GM12878 (cell line): ENCODE data around the gene CDC42EP1. TPM values are rescaled to one million over a fixed set of nuclear protein-coding genes. Genes with fewer than 3 reads are reported as not detected.

ENCODE experiments used
- ATAC-seq: fragments of 200-7000 bp; cut with Tn5 transposase; 3 replicates; pipeline ENCODE4 v1.9.1; 2020; ENCODE audit warnings: mild to moderate bottlenecking, moderate library complexity
- BruUV-seq: library from RNA; stranded (reverse); fragments of 400-500 nt; replicated peaks from 2 replicates; lab custom pipeline; 2021; lab: Mats Ljungman, UMichigan
- CTCF ChIA-PET: fragments of 300-600 bp; sonication (Branson Sonifier 250); formaldehyde crosslinking; extraction: SDS; loops from one replicate; lab custom pipeline; 2021; ENCODE audit warnings: inconsistent platforms; lab: Yijun Ruan, JAX
- POLR2A ChIA-PET: fragments of 350-600 bp; formaldehyde crosslinking; extraction: SDS; loops from one replicate; lab custom pipeline; 2021; ENCODE audit warnings: inconsistent platforms; lab: Charles Lee
- RAD21 ChIA-PET: fragments of 300-600 bp; sonication (Branson Sonifier 250); formaldehyde crosslinking; loops from one replicate; lab custom pipeline; 2023; ENCODE audit warnings: antibody characterized with exemption; ENCODE audit not compliant: unreplicated experiment; lab: Charles Lee
- SMC1A ChIA-PET: fragments of 300-600 bp; sonication (Branson Sonifier 250); formaldehyde crosslinking; loops from one replicate; lab custom pipeline; 2023; ENCODE audit not compliant: unreplicated experiment, uncharacterized antibody; lab: Charles Lee
- DNase-seq: peaks from one replicate; pipeline ENCODE4 v3.0.0-alpha.2; 2011; ENCODE audit warnings: low read depth, low spot score
- FAIRE-seq: peaks from 3 replicates; lab custom pipeline; 2011; peaks lifted over from hg19 to GRCh38; lab: Jason Lieb, UNC
- H2AFZ ChIP-seq: 2 replicates; pipeline ENCODE4 v1.6.0; 2011; ENCODE audit warnings: low read depth, low read length, control low read depth; ENCODE audit not compliant: control insufficient read depth
- H3K27ac ChIP-seq: 2 replicates; pipeline ENCODE4 v1.5.1; 2011; ENCODE audit warnings: control low read depth; ENCODE audit not compliant: control insufficient read depth, insufficient read depth
- H3K27me3 ChIP-seq, 2 experiments: replicated peaks in 1 of 2; 2 replicates each; pipeline versions ENCODE4 v1.6.0 to v1.6.1; 2011; ENCODE audit warnings: low read length in 1 of 2; ENCODE audit not compliant: control insufficient read depth in 2 of 2, insufficient read depth in 2 of 2
- H3K36me3 ChIP-seq, 2 experiments: 2 replicates each; pipeline ENCODE4 v1.5.1; 2011; ENCODE audit warnings: low read length in 1 of 2; ENCODE audit not compliant: control insufficient read depth in 2 of 2, insufficient read depth in 2 of 2
- H3K4me1 ChIP-seq: 2 replicates; pipeline ENCODE4 v1.6.1; 2011; ENCODE audit warnings: mild to moderate bottlenecking, low read length, moderate library complexity, mixed read lengths; ENCODE audit not compliant: control insufficient read depth, insufficient read depth
- H3K4me2 ChIP-seq: 2 replicates; pipeline ENCODE4 v1.6.0; 2011; ENCODE audit warnings: control low read depth; ENCODE audit not compliant: control insufficient read depth, insufficient read depth
- H3K4me3 ChIP-seq: fragments of 200-600 bp; sonication (generic); 2 replicates; pipeline ENCODE4 v1.5.1; 2016
- H3K79me2 ChIP-seq: 2 replicates; pipeline ENCODE4 v1.6.0; 2011; ENCODE audit warnings: low read length; ENCODE audit not compliant: control insufficient read depth, insufficient read depth
- H3K9ac ChIP-seq: 2 replicates; pipeline ENCODE4 v1.8.0; 2011; ENCODE audit warnings: low read length, control low read depth, mixed read lengths; ENCODE audit not compliant: control insufficient read depth, insufficient read depth
- H3K9me3 ChIP-seq: replicated peaks from 3 replicates; pipeline ENCODE4 v1.5.1; 2011; ENCODE audit warnings: mild to moderate bottlenecking, low read length; ENCODE audit not compliant: control insufficient read depth, insufficient read depth
- H4K20me1 ChIP-seq: 2 replicates; pipeline ENCODE4 v1.6.0; 2011; ENCODE audit not compliant: control insufficient read depth, insufficient read depth
- ATF3 ChIP-seq: IDR thresholded peaks from 2 replicates; pipeline ENCODE4 v1.6.1; 2011; ENCODE audit warnings: low read depth, mild to moderate bottlenecking, low read length, moderate library complexity, borderline replicate concordance; ENCODE audit errors: extremely low read depth
- CHD1 ChIP-seq: IDR thresholded peaks from 2 replicates; pipeline ENCODE4 v1.6.1; 2012; ENCODE audit warnings: low read depth, low read length, improper control_type of control experiment
- EED ChIP-seq: sonication (generic); IDR thresholded peaks from 2 replicates; pipeline ENCODE4 v1.6.1; 2016; ENCODE audit warnings: antibody characterized with exemption, low read depth
- JUNB ChIP-seq: IDR thresholded peaks from 2 replicates; pipeline ENCODE4 v1.6.1; 2016; ENCODE audit warnings: antibody characterized with exemption, mild to moderate bottlenecking
- JUND ChIP-seq: IDR thresholded peaks from 2 replicates; pipeline ENCODE4 v1.6.1; 2012; ENCODE audit warnings: low read depth, mild to moderate bottlenecking, low read length, improper control_type of control experiment, moderate library complexity
- KDM1A ChIP-seq: fragments of 200-600 bp; sonication (generic); IDR thresholded peaks from 2 replicates; pipeline ENCODE4 v1.6.1; 2016; ENCODE audit warnings: borderline replicate concordance
- LARP7 ChIP-seq: fragments of 450-650 bp; IDR thresholded peaks from 2 replicates; pipeline ENCODE4 v1.6.1; 2017; ENCODE audit warnings: mild to moderate bottlenecking
- MEF2A ChIP-seq: IDR thresholded peaks from 2 replicates; pipeline ENCODE4 v1.6.1; 2011; ENCODE audit warnings: low read depth, mild to moderate bottlenecking, low read length, moderate library complexity; ENCODE audit not compliant: insufficient read depth
- NFIC ChIP-seq: IDR thresholded peaks from 2 replicates; pipeline ENCODE4 v1.6.1; 2012; ENCODE audit warnings: low read depth, mild to moderate bottlenecking, inconsistent platforms, low read length, moderate library complexity
- PML ChIP-seq: IDR thresholded peaks from 2 replicates; pipeline ENCODE4 v1.6.1; 2012; ENCODE audit warnings: low read length, inconsistent platforms
- POLR2AphosphoS2 ChIP-seq: IDR thresholded peaks from 2 replicates; pipeline ENCODE4 v1.6.1; 2011; ENCODE audit warnings: low read depth, mild to moderate bottlenecking, low read length, improper control_type of control experiment, moderate library complexity
- RELA ChIP-seq: fragments of 450-650 bp; IDR thresholded peaks from 2 replicates; pipeline ENCODE4 v1.8.0; 2014; ENCODE audit warnings: borderline replicate concordance; ENCODE audit not compliant: partially characterized antibody
- RUNX3 ChIP-seq: IDR thresholded peaks from 2 replicates; pipeline ENCODE4 v1.6.1; 2012; ENCODE audit warnings: low read length, inconsistent platforms
- SMAD5 ChIP-seq: IDR thresholded peaks from 2 replicates; pipeline ENCODE4 v1.6.1; 2016; ENCODE audit warnings: antibody characterized with exemption, low read depth
- SP1 ChIP-seq: IDR thresholded peaks from one replicate; pipeline ENCODE4 v1.6.1; 2011; ENCODE audit warnings: low read depth, low read length
- SREBF1 ChIP-seq: IDR thresholded peaks from 2 replicates; pipeline ENCODE4 v1.6.1; 2012; ENCODE audit warnings: mild to moderate bottlenecking, low read length
- YY1 ChIP-seq: IDR thresholded peaks from 2 replicates; pipeline ENCODE4 v1.6.1; 2011; ENCODE audit warnings: low read depth, mild to moderate bottlenecking, low read length
- WGBS: methylation state at CpG from one replicate; pipeline ENCODE4 v1.1.6; 2016; ENCODE audit warnings: low lambda C conversion rate; ENCODE audit not compliant: insufficient replicate concordance, insufficient coverage; ENCODE audit errors: missing lambda C conversion rate; 5-methylcytosine and 5-hydroxymethylcytosine counted together
- in situ Hi-C: fragments of 300-500 bp; cut with MboI; formaldehyde crosslinking; loops from 9 replicates; pipeline ENCODE4 v1.14.3; 2018; ENCODE audit warnings: mixed read lengths
- intact Hi-C: fragments of 100-400 bp; cut with micrococcal nuclease; formaldehyde crosslinking; loops from one replicate; pipeline ENCODE4 v1.14.2; 2022; ENCODE audit not compliant: unreplicated experiment
- polyA plus RNA-seq, 11 experiments: library from polyadenylated mRNA; depleted of rRNA in 4 of 11; unstranded in 6 of 11; stranded (reverse) in 5 of 11; fragments of >200 nt; fragmentation: Nextera tagmentation in 4 of 11; fragmentation: Illumina TruSeq in 1 of 11; extraction: Ambion mirVana in 4 of 11; extraction: Trizol in 1 of 11; gene quantifications; 1 replicate in 1 of 11; 2 replicates in 10 of 11; pipeline versions ENCODE4 v1.2.1 to v1.2.3, GENCODE V29; 2011 to 2016; ENCODE audit warnings: inconsistent platforms in 2 of 11, missing spikeins in 2 of 11, low read depth in 1 of 11
- total RNA-seq, 4 experiments: library from RNA; depleted of rRNA in 3 of 4; stranded (reverse); fragments of >200 nt in 3 of 4; fragmentation: Illumina TruSeq in 1 of 4; extraction: Trizol in 1 of 4; gene quantifications; 2 replicates each; pipeline versions ENCODE4 v1.2.1 to v1.2.3, GENCODE V29; 2013 to 2021

Gene CDC42EP1
- total and polyA plus RNA-seq, 10 of the 15 experiments (the other 5 are each of a cell fraction or from before 2014, with no cell fraction given) = 0.04 to 0.33 (median 0.09) TPM; not detected in 7

GRCh38 chr22:37542959-37543358 is 17.3 kb upstream of the CDC42EP1 start:
- DNase-seq (no peak), FAIRE-seq (no peak), ATAC-seq (no peak)
- ChIA-PET SMC1A (interaction anchor here (1.0 to 14.3 kb wide), 9 partner anchors 8 to 100 kb away, joined by 3 to 216 read pairs (median 7); no protein-coding TSS in a partner anchor), RAD21 (interaction anchor here (1.8 to 12.8 kb wide), 3 partner anchors 22 to 48 kb away, joined by 4 to 237 read pairs (median 183); no protein-coding TSS in a partner anchor), POLR2A (interaction anchor here (0.6 to 5.4 kb wide), 5 partner anchors 11 to 49 kb away, joined by 3 to 39 read pairs (median 4); no protein-coding TSS in a partner anchor), CTCF (interaction anchor here (0.9 to 16.8 kb wide), 6 partner anchors 8 to 66 kb away, joined by 3 to 541 read pairs (median 24); partner anchors contain the start of gene CDC42EP1)
- WGBS = 64% methylated on average over 7 of the region's 7 CpGs
- Histone ChIP-seq H3K9ac (no peak overlapping the region), H3K27me3 (no peaks in the 10 kb centered on the region), H3K9me3 (no peaks in the 10 kb centered on the region), H3K4me3 (no peak overlapping the region), H2AFZ (no peak overlapping the region), H3K4me1 (peaks cover 22% of the 10 kb centered on the region), H4K20me1 (no peaks in the 10 kb centered on the region), H3K36me3 (no peaks in the 10 kb centered on the region), H3K79me2 (no peaks in the 10 kb centered on the region), H3K4me2 (no peak overlapping the region)
- in situ Hi-C loops (no loop called here), intact Hi-C loops (no loop called here)
- no TSS peak for BruUV-seq
- no peak for TF ChIP-seq ATF3
- TF ChIP-seq KDM1A = no peak
- TF ChIP-seq POLR2AphosphoS2 = no peak
- no peak for TF ChIP-seq SMAD5
- TF ChIP-seq YY1 = no peak
- TF ChIP-seq JUND = no peak
- TF ChIP-seq SREBF1 = no peak
- no peak for TF ChIP-seq RELA
- no peak for TF ChIP-seq JUNB
- no peak for TF ChIP-seq MEF2A
- TF ChIP-seq SP1 = no peak
- TF ChIP-seq LARP7 = no peak
- TF ChIP-seq RUNX3 = no peak
- TF ChIP-seq EED = no peak
- no peak for TF ChIP-seq CHD1
- no peak for TF ChIP-seq NFIC
- TF ChIP-seq PML = no peak
- TF ChIP-seq, all 136 proteins: peak for 0
- H3K27ac ChIP-seq = no peak overlapping the region
